Measurements from ENCODE around the gene TRIO. TPM values are rescaled to one million over a fixed set of nuclear protein-coding genes. Genes with fewer than 3 reads are reported as not detected.

Gene TRIO
- total RNA-seq, 6 experiments from 2014 or later, result 167 to 219 (median 190) TPM

GRCh38 chr5:14306329-14306815 is 163.2 kb downstream of the TRIO start:
- Mint-ChIP-seq H3K36me3 (ENCODE audit: low read depth) (peaks cover 88% of the 10 kb centered on the region), H3K27me3 (ENCODE audit: insufficient read depth) (peaks cover 16% of the 10 kb centered on the region), H3K9me3 (no peaks in the 10 kb centered on the region; the same call in 1 of the 2 replicates), H3K27ac (peak overlapping the region; percentile 3; the same call in 1 of the 2 replicates), H3K4me3 (no peak overlapping the region; the same call in 1 of the 2 replicates), H3K4me1 (ENCODE audit: low read depth) (peaks cover 81% of the 10 kb centered on the region)
- no peak for DNase-seq
- no peak for TF ChIP-seq CTCF (IDR thresholded peaks at IDR 0.05)

- peaks cover 77% of the 10 kb centered on the region for H3K4me1 Mint-ChIP-seq (ENCODE audit: low read depth)
- no peak overlapping the region; the same call in 1 of the 2 replicates for H3K27ac Mint-ChIP-seq
- peak overlapping the region; percentile 14; the same call in 1 of the 2 replicates for H3K4me3 Mint-ChIP-seq
- H3K27me3 Mint-ChIP-seq (ENCODE audit: insufficient read depth), result peaks cover 13% of the 10 kb centered on the region
- H3K36me3 Mint-ChIP-seq (ENCODE audit: low read depth), result peaks cover 80% of the 10 kb centered on the region
- no peak for TF ChIP-seq CTCF (IDR thresholded peaks at IDR 0.05)
- no peaks in the 10 kb centered on the region; the same call in 1 of the 2 replicates for H3K9me3 Mint-ChIP-seq
- no peak for DNase-seq
Observed at GRCh38 chr5:14308384-14309154, 165.4 kb downstream of the TRIO start.

GRCh38 chr5:14309199-14309598 is 166.1 kb downstream of the TRIO start:
- no peak for TF ChIP-seq CTCF (IDR thresholded peaks at IDR 0.05)
- Mint-ChIP-seq H3K27me3 (ENCODE audit: insufficient read depth) (peaks cover 13% of the 10 kb centered on the region), H3K4me3 (no peak overlapping the region), H3K4me1 (ENCODE audit: low read depth) (peaks cover 77% of the 10 kb centered on the region), H3K9me3 (no peaks in the 10 kb centered on the region), H3K27ac (peak overlapping the region; percentile 21), H3K36me3 (ENCODE audit: low read depth) (peaks cover 78% of the 10 kb centered on the region)
- no peak for DNase-seq

- Mint-ChIP-seq H3K27me3 (ENCODE audit: insufficient read depth) (peaks cover 10% of the 10 kb centered on the region), H3K36me3 (ENCODE audit: low read depth) (peaks cover 76% of the 10 kb centered on the region), H3K4me1 (ENCODE audit: low read depth) (peaks cover 76% of the 10 kb centered on the region), H3K4me3 (no peak overlapping the region), H3K9me3 (no peaks in the 10 kb centered on the region), H3K27ac (peak overlapping the region; percentile 21)
- no peak for TF ChIP-seq CTCF (IDR thresholded peaks at IDR 0.05)
- no peak for DNase-seq
Observed at GRCh38 chr5:14309878-14310531, 166.9 kb downstream of the TRIO start.

GRCh38 chr5:14310901-14311300 is 167.8 kb downstream of the TRIO start:
- peak overlapping the region; percentile 15; the same call in 1 of the 2 replicates for H3K4me3 Mint-ChIP-seq
- no peak for DNase-seq
- peak overlapping the region; percentile 33; the same call in 1 of the 2 replicates for H3K27ac Mint-ChIP-seq
- no peaks in the 10 kb centered on the region for H3K9me3 Mint-ChIP-seq
- H3K4me1 Mint-ChIP-seq (ENCODE audit: low read depth), result peaks cover 67% of the 10 kb centered on the region
- H3K27me3 Mint-ChIP-seq (ENCODE audit: insufficient read depth), result peaks cover 10% of the 10 kb centered on the region
- TF ChIP-seq CTCF (IDR thresholded peaks at IDR 0.05), result no peak
- H3K36me3 Mint-ChIP-seq (ENCODE audit: low read depth), result peaks cover 76% of the 10 kb centered on the region

Measured in HFFc6 (cell line).